ENCODE measurements around the gene EVI5.

EVI5 gene

DNA sequence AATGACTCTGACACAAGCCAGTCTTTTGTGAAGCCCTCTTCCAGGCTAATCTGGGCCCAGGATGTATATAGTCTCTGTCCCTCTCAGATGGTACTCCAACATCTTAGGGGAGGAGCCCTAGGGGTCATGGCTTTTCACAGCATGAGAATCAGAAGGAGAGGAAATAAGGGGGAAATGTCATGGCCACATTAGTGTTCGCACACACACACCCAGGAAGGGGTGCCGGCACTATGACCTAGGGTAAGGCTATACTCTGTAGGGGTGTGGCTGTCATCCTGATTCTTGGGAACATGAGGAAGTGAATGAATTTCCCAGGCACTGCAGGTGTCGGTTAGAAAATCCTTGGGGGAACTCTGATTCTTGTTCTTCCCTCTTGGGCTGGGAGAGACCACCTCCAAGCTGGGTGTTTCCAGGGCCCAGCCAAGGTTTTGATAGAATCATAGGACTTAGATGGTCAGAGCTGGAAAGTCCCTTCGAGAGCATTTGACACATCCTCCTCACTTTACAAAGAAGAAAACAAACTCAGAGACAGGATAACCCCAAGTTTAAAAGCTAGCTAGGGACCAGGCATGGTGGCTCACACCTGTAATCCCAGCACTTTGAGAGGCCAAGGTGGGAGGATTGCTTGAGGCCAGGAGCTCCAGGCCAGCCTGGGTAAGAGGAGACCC lies 320.2 kb downstream of the EVI5 start:
- TF ChIP-seq, protein P1, sequence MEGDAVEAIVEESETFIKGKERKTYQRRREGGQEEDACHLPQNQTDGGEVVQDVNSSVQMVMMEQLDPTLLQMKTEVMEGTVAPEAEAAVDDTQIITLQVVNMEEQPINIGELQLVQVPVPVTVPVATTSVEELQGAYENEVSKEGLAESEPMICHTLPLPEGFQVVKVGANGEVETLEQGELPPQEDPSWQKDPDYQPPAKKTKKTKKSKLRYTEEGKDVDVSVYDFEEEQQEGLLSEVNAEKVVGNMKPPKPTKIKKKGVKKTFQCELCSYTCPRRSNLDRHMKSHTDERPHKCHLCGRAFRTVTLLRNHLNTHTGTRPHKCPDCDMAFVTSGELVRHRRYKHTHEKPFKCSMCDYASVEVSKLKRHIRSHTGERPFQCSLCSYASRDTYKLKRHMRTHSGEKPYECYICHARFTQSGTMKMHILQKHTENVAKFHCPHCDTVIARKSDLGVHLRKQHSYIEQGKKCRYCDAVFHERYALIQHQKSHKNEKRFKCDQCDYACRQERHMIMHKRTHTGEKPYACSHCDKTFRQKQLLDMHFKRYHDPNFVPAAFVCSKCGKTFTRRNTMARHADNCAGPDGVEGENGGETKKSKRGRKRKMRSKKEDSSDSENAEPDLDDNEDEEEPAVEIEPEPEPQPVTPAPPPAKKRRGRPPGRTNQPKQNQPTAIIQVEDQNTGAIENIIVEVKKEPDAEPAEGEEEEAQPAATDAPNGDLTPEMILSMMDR (IDR thresholded peaks at IDR 0.05; ENCODE audit: low read depth, low read length), result no peak
- no peak overlapping the region for H3K4me3 ChIP-seq (ENCODE audit: low read depth, low read length)

DNA sequence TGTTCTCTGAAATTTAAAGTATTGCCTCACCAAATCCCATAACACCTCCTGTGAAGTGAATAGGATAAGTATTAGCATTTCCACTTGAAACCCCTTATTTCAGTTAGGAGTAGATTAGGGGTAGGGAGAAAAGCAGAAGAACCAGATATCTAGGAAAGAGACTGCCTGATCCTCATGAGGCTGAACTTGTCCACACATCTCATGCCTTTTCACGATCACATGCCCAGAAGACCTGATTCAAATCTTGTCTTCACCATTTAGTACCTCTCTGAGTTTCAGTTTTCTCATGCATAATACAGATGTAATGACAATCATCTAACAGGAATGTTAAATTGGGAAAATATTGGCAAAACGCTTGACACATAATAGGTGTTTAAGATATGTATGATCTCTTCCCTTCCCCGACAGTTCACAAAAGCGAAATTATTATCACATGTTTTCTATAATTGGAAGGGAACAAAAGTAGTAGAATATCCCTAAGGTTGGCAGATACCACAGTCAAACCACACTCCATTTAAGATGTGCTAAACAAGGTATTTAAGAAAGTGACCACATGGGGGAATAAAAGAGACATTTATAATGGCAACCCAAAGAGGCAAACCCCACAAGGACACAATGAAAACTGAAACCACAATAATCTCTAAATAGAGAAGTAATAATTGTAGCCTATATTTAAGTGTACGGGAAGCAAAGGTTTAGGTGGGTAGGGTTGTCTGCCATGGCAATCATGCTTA lies 323.4 kb downstream of the EVI5 start:
- no peak overlapping the region for H3K4me3 ChIP-seq (ENCODE audit: low read depth, low read length)
- TF ChIP-seq, protein P1 (IDR thresholded peaks at IDR 0.05; ENCODE audit: low read depth, low read length), result no peak

DNA sequence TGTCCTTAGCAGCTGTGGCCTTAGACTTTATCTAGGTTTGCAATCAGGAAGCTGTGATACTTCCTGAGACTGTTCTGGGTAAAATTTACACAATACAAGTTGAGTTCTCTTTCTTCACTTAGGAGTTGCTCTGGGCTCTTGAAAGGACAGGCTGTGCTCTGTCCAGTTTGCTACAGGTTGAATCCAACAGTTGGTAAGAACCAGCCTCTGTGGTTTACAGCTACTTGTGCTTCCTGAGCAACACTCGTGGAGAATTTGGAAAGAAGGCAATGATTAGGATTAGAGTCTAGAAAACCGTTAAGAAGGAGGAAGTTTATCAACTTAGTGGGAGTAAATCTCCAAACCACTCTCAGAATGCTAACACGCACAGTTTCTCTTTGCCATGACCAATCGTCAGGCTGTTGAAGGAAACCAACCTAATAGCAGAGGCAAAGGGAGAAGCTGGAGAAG lies 325.0 kb downstream of the EVI5 start:
- no peak overlapping the region for H3K4me3 ChIP-seq (ENCODE audit: low read depth, low read length)
- TF ChIP-seq, protein P1 (IDR thresholded peaks at IDR 0.05; ENCODE audit: low read depth, low read length), result no peak
